Measurements from ENCODE around the gene CYYR1.

The CYYR1 gene

DNA sequence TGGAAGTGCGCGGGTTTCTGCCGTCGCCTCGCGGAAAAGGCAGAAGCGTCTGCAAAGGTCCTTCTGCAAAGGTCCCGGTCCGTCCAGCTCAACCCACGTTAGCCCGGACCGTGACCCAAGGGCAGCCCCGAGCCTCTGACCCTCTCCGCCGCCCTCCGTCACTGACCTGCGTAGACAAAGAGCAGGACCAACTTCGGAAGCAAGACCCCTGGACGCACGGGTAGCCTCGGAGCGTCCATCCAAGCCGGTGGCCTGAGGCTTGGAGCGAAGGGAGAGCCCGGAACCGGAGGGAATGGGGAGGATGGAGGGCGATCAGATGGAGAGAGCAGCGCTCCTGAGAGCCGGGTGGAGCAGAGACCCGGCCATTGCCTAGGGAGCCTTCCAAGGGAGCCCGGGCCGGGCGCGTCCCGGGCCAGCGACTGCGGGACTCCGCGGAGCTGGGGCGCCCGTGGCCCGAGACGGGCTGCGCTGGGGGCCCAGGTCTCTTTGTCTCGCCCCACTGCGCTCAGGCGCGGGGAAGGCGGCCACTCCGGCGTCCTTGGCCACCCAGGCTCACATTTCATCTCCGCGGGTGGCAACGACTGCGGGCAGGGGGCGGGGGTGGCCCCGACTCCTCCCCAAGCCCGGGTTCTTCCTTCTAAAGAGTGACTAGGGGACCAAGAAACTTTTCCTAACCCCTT is at the start of gene CYYR1:
Gene CYYR1 (minus strand): TSS at position 585 of the 680 bp plus-strand sequence. CDS start 346 bp downstream, at position 239.
- DNase-seq = peak; percentile 93

DNA sequence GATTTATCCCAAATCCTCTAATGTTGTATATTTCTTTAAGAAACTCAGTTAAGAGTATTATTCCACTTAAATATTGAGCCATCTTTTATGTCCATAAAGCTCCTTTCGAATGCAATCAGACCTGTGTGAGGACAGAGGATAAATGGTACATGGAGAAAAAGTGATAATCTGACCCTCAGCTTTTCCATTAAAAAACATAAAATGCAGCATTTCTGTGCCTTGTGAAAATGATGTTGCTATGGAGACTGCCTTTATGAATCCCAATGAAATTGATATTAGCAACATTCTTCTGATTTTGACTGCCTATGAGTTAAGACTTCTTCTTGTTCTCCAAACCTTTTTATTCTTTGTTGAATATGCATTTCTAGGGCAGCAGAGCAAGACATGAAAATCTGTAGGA is 44.1 kb upstream of the CYYR1 start:
- DNase-seq = no peak

DNA sequence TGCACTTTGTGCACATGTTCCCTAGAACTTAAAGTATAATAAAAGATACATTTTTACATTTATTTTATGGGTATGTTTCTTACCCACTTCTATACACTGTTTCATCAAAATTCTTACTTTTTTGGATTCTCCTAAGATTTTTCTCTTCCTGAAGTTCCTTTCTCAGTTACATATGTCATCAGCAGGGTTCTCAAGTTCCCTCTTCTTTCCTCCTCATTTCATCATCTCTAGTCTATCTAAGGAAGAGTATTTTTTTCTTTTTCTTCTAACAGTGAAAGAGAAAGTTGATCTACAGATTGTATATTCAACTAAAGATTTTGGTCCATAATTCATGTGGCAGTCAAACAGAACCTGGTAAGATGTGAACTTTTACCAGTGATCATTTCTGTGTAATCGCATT is 41.2 kb upstream of the CYYR1 start:
- DNase-seq = no peak

GRCh38 chr21:26599261-26599660 is 26.2 kb upstream of the CYYR1 start:
- DNase-seq = no peak

DNA sequence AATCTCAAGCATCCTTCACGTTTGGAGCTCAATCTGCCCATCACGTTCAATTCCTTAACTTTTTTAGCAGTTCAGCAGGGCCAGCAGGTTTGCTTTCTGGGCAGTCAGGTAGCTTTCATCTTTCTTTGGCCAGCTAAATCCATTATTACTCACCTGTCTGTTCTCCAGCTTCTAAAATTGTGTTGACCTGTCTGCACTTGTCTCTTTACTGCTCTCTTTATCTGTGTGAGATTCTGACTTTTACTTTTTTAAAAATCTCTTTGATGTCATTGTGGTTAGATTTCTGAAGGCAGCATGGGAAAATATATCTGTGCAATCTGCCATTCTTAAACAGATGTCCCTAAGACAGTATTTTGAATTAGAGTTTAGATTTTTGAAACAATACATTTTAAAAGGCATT is 24.9 kb upstream of the CYYR1 start:
- no peak for DNase-seq

DNA sequence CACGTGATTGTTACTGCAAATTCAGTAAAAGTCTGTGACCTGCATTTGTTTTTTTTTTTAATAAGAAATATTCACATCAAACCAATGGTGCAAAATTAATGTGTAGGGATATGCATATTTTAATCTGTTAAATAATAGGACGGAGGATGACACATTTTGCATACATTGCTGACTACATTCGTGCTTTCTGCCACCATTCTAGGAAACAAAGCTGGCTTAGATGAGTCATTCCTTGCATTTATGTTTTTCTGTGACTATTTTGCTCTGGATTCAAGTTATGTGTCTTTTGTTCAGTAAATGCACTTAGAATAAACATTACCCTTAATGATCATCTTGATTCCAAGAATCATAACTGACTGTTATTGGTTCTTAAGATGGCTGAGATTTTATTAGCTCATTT is 23.9 kb upstream of the CYYR1 start:
- DNase-seq = no peak

DNA sequence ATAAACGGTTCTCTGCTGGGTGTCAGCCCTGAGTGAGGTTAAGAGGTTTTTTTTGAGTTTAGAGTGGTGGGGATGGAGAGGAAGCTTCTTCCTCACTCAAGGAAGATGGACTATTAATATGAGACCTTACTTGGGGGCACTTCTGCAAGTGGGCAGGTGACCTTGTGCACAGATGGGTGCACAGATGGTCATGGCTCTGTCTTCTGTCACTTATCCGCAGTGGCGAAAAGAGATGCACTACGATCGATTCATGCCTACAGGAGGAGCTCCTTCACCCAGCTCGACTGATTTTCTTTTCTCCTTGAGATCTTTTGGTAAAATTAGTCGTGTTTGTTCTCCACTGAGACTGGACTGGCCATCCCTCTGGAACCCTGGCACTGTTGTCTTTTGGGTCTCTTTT is 22.9 kb upstream of the CYYR1 start:
- no peak for DNase-seq

DNA sequence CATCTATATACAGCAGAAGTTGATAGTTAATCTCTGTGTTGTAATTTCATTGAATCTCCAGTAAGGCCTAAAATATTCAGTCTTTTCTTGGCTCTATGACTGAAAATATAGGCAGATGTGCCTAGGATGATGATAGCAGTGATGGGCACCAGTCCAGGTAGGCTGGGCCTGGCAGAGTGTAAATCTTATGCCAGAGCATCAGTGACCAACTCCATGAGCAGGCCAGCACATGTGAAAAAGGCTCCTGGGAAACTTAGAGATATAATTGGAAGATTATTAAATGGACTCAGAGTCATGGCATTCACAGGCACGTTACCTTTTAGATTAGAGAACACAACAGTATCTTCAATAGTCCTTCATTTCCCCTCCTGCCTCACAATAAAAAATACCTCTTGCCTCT is 20.7 kb upstream of the CYYR1 start:
- DNase-seq = no peak

DNA sequence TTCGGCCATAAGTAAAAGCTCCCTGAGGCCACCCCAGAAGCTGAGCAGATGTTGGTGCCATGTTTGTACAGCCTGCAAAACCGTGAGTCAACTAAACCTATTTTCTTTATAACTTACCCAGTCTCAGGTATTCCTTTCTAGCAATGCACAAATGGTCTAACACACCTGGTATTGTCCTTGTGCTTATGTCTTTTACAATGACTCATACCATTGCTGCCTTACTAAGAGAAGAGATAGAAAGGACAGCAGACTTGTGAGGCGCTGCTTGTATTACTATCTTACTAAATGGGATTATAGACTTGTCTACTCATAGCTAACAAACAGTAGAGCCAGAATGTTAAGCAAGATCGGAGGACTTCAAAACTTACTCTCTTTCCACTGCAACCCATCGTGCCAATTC is 18.5 kb upstream of the CYYR1 start:
- DNase-seq = no peak

DNA sequence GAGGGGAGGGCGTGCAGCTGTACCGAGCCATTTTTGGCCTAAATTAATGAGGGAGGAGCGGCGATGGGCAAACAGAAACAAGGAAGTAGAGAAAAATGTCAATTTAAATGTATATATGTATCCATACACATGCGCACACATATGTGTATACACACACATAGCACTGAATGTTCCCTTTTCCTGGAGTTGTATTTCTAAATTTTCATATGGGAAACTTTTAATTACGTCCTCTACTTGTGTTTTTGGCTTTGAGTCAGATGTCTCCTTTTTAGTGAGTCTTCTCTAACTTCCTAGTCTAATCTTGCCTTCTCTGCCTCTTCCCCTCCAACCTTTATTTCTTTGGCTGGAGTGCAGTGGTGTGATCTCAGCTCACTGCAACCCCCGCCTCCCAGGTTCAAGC is 15.4 kb upstream of the CYYR1 start:
- DNase-seq = no peak

- DNase-seq = no peak
Measured at GRCh38 chr21:26587736-26588201, 14.7 kb upstream of the CYYR1 start.

DNA sequence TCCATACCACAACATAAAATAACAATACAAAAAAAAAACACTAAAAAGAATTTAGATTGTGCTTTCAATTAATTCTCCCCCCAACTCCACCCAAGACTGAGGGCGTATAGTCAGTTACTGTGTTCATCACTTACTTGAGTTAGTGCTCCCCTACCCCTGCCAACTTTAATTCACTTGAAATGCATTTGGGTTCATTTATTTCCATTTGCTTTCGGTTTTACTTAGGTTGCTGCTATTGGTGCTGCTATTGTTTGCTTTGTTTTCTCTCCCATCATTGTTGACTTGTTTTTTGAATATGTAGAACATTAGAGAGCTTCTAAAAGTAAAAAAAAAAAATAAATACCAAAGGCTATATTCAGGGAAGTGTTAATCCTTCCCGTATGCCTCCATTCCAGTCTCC is 10.7 kb upstream of the CYYR1 start:
- no peak for DNase-seq

DNA sequence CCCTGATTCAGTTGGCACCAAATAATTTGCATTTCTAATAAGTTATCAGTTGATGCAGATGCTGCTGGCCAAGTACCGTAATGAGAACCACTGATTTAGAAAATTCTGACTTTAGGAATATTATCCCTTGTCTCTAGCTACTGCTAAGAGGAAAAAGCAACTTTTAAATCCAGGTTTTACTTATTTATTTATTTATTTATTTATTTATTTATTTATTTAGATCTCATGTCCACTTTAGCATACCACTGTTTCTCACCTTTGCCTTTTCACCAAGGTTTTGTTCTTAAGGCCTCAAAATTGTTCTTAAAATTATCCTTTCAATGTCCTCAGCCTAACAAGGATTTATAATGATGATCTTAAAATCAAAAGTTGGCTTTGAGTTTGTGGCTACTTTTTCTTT is 8.7 kb upstream of the CYYR1 start:
- no peak for DNase-seq

DNA sequence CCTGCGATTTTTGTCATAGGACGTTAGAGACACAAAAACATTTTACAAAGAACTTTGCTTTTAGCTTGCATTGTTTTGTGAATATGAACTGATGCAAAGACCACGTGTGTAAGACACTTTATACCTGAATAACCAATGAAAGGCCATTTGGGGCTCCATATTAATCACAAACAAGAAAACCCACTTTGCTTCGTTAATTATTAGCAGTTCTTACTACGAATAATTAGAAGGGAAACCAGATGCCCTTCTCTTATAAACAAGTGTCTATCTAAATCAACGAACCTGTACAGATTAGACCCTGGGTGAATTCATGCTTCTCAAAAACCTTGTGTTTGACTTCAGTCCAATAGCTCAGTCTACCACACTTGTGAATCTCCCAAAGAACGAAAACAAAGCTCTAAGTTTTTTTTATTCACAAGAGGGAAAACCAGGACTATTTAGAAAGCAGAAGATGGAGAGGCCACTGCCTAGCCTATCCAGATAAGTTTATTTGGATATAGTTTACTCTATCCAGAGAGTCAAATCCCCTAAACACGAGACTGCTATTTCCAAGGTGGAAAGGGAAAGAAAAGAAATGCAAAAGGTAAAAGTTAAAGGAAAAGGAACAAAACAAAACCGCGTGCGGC is 897 bp downstream of the CYYR1 start:
- DNase-seq = no peak

DNA sequence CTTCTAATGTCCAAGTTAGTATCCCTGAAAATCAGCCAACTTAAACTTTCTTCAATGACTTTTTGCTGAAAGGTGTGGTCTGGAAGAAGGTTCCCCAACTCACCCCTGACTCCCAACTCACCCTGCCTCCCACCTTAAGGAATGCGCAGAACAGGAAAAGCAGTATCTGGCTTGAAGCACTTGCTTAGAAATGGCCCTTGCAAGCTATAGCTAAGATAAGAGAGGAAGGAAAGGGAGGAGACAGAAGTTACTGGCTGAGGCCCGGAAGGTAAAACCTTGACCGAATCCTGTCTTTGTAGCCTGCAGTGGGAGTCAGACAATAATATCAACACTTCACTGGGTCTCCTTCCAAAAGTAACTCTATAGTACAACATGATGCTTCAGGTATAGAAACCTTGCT is 2.9 kb downstream of the CYYR1 start:
- DNase-seq = no peak

- DNase-seq = no peak
Measured at GRCh38 chr21:26565546-26565945, 7.5 kb downstream of the CYYR1 start.

- no peak for DNase-seq
Measured at GRCh38 chr21:26565111-26565510, 8.0 kb downstream of the CYYR1 start.

DNA sequence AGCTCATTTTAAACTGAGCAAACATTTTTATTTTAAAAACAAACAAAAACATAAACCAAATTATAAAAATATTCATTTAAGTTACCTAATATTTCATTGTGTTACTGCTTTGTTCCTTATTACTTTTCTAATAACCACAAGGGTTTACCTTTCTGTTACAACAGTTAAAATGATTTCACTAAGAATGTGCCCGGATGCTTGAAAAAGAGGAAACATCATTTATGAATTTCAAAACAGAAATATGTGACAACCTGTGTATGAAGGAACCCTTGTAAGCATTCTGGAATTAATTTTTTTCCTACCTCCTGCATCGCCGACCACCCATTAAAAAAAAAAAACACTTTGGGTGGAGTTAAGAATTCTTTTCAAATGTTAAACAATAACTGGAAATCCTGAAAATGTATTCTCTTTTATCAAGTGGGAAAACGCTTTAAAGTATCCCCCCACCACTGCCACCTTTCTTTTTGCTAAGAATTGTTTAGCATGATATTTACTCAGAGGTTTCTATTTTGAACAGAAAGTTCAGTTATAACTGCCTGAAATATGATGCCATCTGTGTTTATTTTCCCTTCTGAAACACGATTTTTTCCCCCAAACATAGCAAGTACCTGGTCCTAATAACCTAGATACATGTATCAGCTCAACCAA is 9.1 kb downstream of the CYYR1 start:
- DNase-seq = no peak

DNA sequence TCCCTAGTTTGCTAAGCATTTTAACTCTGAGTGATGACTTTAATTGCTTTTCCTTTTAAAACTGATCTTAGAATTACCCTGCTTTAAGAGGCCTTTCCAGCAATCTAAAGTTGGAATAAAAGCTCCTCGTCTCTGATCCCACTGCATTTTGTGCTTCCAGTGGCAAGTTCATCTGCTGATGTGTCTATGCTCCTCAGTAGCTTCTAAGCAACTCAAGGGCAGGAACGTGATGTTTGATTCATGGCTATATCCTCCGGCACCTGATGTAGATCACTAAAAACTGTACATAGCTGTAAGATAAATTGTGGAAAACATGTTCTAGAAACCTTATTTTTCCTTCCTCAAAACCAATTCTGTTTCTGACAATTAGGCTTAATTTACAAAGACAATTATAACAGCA is 12.5 kb downstream of the CYYR1 start:
- no peak for DNase-seq

DNA sequence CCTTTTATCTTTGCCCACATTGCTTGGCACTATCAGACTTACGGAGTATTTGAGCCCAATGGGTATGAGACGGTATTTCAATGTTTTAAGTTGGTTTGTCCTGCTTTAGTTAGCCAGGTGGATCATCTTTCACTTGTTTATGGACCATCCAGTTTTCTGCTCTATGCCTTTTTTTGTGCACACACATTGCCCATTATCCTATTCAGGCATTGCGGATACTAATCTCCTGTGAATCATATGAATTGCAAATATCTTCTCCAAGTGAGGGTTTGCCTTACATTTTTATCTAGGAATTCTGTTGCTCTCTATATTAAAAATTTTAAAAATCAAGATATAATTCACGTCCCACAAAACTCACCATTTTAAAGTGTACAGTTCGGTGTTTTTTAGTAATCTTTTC is 14.0 kb downstream of the CYYR1 start:
- no peak for DNase-seq

- DNase-seq = no peak
Measured at GRCh38 chr21:26557106-26557505, 16.0 kb downstream of the CYYR1 start.

DNA sequence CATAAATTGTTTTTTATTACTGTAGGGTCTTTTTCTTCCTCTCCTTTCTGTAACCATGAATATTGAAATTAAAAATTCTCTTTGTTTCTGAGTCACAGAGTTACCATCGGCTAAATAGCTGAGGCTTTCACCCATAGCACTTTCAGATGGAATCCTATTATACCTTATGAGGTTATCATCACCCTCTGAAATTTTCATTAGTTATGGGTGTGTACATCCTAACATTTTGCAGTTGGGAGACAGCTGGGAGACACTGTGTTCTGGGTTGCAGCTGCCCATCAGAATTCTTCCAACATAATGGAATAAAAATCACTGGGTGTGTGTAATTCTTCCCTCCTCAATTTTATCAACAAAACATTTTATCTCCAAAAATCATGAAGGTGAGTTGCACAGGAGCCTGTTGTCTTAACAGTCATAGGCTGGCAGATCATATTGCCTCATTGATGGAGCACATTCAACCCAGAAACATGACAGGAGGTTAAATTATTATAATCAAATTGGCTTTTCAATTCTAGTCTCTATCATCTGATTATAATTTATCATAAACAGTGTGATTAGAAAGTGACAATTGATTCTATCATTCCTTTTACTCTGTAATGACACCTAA is 17.4 kb downstream of the CYYR1 start:
- DNase-seq = no peak

DNA sequence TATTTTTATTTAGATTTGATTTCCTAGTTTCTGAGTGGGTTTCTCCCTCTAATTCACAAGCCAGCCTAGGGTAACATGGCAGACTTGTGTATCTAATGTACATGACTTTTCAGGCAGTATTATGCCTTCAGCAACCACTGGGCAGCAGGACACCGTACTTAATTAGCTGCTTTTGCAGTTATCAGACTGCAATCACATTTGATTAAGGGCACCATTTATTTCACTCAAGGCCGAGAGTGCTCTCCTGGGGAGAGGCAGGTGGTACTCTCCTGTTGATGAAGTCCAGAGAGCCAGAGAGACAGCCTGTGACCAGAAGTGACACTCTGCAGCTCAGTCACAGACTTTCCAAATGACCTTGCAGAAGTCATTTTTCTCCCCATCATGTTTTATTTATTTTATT is 18.7 kb downstream of the CYYR1 start:
- peak; percentile 33 for DNase-seq

GRCh38 chr21:26553898-26554297 is 19.2 kb downstream of the CYYR1 start:
- peak; percentile 27 for DNase-seq
